KOPT-K1 (cell line): Measurements from ENCODE around the gene ZNF516.
"Not testable (repeated sequence)": the region's sequence is repeated elsewhere in the genome, so short reads cannot be mapped to it uniquely, and the experiment has no call there.

Experiments
- H3K27ac ChIP-seq: fragments of 200-600 bp; sonication (generic); 2 replicates; pipeline ENCODE4 v1.5.1; 2016; ENCODE audit warnings: antibody characterized with exemption, mild to moderate bottlenecking, low read depth, low read length; ENCODE audit not compliant: poor library complexity, severe bottlenecking
- H3K36me3 ChIP-seq: fragments of 200-600 bp; sonication (generic); 2 replicates; pipeline ENCODE4 v1.5.1; 2017; ENCODE audit warnings: antibody characterized with exemption, mild to moderate bottlenecking, low read length, moderate library complexity; ENCODE audit not compliant: insufficient read depth
- H3K9me3 ChIP-seq: fragments of 200-600 bp; sonication (generic); 2 replicates; pipeline ENCODE4 v1.5.1; 2017; ENCODE audit warnings: antibody characterized with exemption, low read length, mild to moderate bottlenecking; ENCODE audit not compliant: insufficient read depth, poor library complexity, severe bottlenecking

The ZNF516 gene

GRCh38 chr18:76495006-76495370 lies at the start of gene ZNF516:
Gene ZNF516, minus strand, starts transcription at chr18:76495242. Its CDS starts 52,188 bp downstream, at chr18:76443054.
- no peaks in the 10 kb centered on the region for H3K9me3 ChIP-seq
- H3K27ac ChIP-seq, result no peak within 1 kb of the TSS
- H3K36me3 ChIP-seq, result no peaks in the 10 kb centered on the region

GRCh38 chr18:76538846-76539245 lies 43.8 kb upstream of the ZNF516 start:
- Histone ChIP-seq H3K27ac (no peak overlapping the region), H3K9me3 (no peaks in the 10 kb centered on the region), H3K36me3 (no peaks in the 10 kb centered on the region)

DNA sequence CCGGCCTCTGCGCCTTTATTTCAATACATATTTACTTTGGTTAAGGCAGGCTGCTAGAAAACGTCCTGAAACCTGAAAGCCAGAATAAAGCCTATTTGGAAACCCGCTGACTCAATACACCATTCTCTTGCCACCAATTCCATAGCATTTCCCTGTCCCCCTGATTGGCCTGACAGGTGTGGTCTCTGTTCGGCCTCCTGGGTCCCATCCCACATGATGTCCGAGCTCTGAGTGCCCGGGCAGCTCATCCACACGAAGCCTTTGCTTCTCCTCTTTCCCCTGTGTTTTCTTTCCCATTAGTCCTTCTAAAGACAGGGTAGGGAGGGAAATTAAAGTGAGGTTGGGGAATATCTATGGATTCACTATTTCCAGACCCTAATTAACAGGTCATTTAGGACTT lies 42.6 kb upstream of the ZNF516 start:
- Histone ChIP-seq H3K9me3 (no peaks in the 10 kb centered on the region), H3K36me3 (no peaks in the 10 kb centered on the region), H3K27ac (no peak overlapping the region)

- not testable (repeated sequence) for H3K36me3 ChIP-seq, H3K9me3 ChIP-seq, H3K27ac ChIP-seq
Measured at GRCh38 chr18:76536593-76536992, 41.6 kb upstream of the ZNF516 start.

- no peaks in the 10 kb centered on the region for H3K36me3 ChIP-seq
- no peaks in the 10 kb centered on the region for H3K9me3 ChIP-seq
- no peak overlapping the region for H3K27ac ChIP-seq
Measured at GRCh38 chr18:76532875-76533274, 37.8 kb upstream of the ZNF516 start.

- no peaks in the 10 kb centered on the region for H3K9me3 ChIP-seq
- no peak overlapping the region for H3K27ac ChIP-seq
- H3K36me3 ChIP-seq, result no peaks in the 10 kb centered on the region
Measured at GRCh38 chr18:76530846-76531245, 35.8 kb upstream of the ZNF516 start.

- Histone ChIP-seq H3K36me3 (no peaks in the 10 kb centered on the region), H3K27ac (no peak overlapping the region), H3K9me3 (no peaks in the 10 kb centered on the region)
Measured at GRCh38 chr18:76530391-76530790, 35.3 kb upstream of the ZNF516 start.

DNA sequence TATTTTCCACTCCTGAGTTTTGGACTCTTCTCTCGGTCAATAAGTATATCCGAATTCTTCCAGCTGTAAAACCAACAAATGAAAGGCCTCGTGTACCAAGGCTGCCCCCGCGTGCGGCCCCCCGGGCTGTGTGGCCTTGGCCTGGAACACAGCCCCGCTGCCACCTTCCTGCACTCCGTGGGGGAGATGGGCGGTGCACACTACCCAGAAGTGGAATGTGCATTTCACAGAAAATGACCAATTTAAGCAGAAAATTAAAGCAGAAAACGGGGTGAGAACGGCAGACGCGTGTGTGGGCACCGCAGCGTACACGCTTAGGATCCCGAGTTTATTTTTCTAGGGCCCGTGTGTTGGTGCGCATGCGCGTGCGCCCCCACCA lies 34.4 kb upstream of the ZNF516 start:
- Histone ChIP-seq H3K36me3 (no peaks in the 10 kb centered on the region), H3K27ac (no peak overlapping the region), H3K9me3 (no peaks in the 10 kb centered on the region)

- no peaks in the 10 kb centered on the region for H3K9me3 ChIP-seq
- no peak overlapping the region for H3K27ac ChIP-seq
- H3K36me3 ChIP-seq, result no peaks in the 10 kb centered on the region
Measured at GRCh38 chr18:76528477-76529432, 33.7 kb upstream of the ZNF516 start.

- Histone ChIP-seq H3K9me3 (no peaks in the 10 kb centered on the region), H3K27ac (no peak overlapping the region), H3K36me3 (no peaks in the 10 kb centered on the region)
Measured at GRCh38 chr18:76525911-76526310, 30.9 kb upstream of the ZNF516 start.

- no peak overlapping the region for H3K27ac ChIP-seq
Measured at GRCh38 chr18:76524900-76525698, 30.1 kb upstream of the ZNF516 start.

GRCh38 chr18:76524477-76524876 lies 29.4 kb upstream of the ZNF516 start:
- Histone ChIP-seq H3K36me3 (no peaks in the 10 kb centered on the region), H3K9me3 (no peaks in the 10 kb centered on the region), H3K27ac (no peak overlapping the region)

More at GRCh38 chr18:76524900-76525698, 30.1 kb upstream of the ZNF516 start:
- H3K36me3 ChIP-seq, result no peaks in the 10 kb centered on the region
- H3K9me3 ChIP-seq, result no peaks in the 10 kb centered on the region

DNA sequence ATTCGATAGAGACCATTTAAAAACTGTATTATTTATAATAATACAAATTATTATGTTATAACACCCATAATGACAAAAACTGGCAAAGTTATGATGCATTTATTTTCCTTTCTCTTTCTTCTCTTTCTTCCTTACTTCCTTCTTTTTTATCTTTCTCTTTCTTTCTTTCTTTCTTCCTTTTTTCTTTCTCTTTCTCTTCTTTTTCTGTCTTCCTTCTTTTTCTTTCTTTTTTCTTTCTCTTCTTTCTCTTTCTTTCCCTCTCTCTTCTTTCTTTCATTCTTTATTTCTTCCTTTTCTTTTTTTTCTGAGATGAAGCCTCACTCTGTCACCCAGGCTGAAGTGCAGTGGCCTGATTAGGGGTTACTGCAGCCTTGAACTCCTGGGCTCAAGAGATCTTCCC lies 27.5 kb upstream of the ZNF516 start:
- Histone ChIP-seq H3K27ac (no peak overlapping the region), H3K36me3 (no peaks in the 10 kb centered on the region), H3K9me3 (no peaks in the 10 kb centered on the region)

GRCh38 chr18:76522122-76522503 lies 27.1 kb upstream of the ZNF516 start:
- H3K36me3 ChIP-seq, result no peaks in the 10 kb centered on the region
- H3K27ac ChIP-seq, result no peak overlapping the region
- no peaks in the 10 kb centered on the region for H3K9me3 ChIP-seq

- H3K27ac ChIP-seq, result no peak overlapping the region
- no peaks in the 10 kb centered on the region for H3K36me3 ChIP-seq
- H3K9me3 ChIP-seq, result no peaks in the 10 kb centered on the region
Measured at GRCh38 chr18:76521417-76522121, 26.5 kb upstream of the ZNF516 start.
